Activated T-cell treated with anti-CD3 and anti-CD28 coated beads, Interleukin-2, amount 50 U/mL, for 4 hours (primary cell): ENCODE data around the gene FBXW7. TPM values are rescaled to one million over a fixed set of nuclear protein-coding genes. Genes with fewer than 3 reads are reported as not detected.

Source experiments
- ATAC-seq, 2 donors: fragments of 200-7000 bp; cut with Tn5 transposase; one replicate each; pipeline ENCODE4 v1.10.0; 2021
- DNase-seq: peaks from one replicate; pipeline ENCODE4 v3.0.0-alpha.2; 2020
- H3K27me3 Mint-ChIP-seq: one replicate; pipeline ENCODE4 v1.8.0; 2021; ENCODE audit warnings: low read depth, mixed read lengths
- H3K36me3 Mint-ChIP-seq: one replicate; pipeline ENCODE4 v1.8.0; 2022; ENCODE audit warnings: mixed read lengths; ENCODE audit not compliant: insufficient read depth
- H3K4me1 Mint-ChIP-seq: one replicate; pipeline ENCODE4 v1.8.0; 2021; ENCODE audit warnings: low read depth, mixed read lengths
- H3K4me3 Mint-ChIP-seq: one replicate; pipeline ENCODE4 v1.8.0; 2021; ENCODE audit warnings: mild to moderate bottlenecking, moderate library complexity, mixed read lengths
- H3K9me3 Mint-ChIP-seq: one replicate; pipeline ENCODE4 v1.8.0; 2021; ENCODE audit warnings: mixed read lengths
- total RNA-seq, 3 donors: library from RNA; stranded (reverse); gene quantifications; one replicate each; pipeline ENCODE4 v1.2.1, GENCODE V29; 2021

FBXW7 gene
- 10 to 100 TPM; 38.8 to 41.4 (median 39.1) TPM for total RNA-seq

- Mint-ChIP-seq H3K4me3 (peak within 1 kb of the TSS; percentile 95), H3K36me3 (peaks cover 15% of the 10 kb centered on the region), H3K9me3 (no peaks in the 10 kb centered on the region), H3K4me1 (peaks cover 63% of the 10 kb centered on the region), H3K27me3 (no peaks in the 10 kb centered on the region)
- DNase-seq (peak; percentile 100), ATAC-seq (peak; percentile 87 to 89)
These were observed at the start of gene FBXW7 for GRCh38 chr4:152535903-152536544. Gene FBXW7, minus strand, starts transcription at chr4:152536092. Its CDS starts 124,289 bp downstream, at chr4:152411803.

- H3K27me3 Mint-ChIP-seq = peaks cover under 1% of the 10 kb centered on the region
- peaks cover 3% of the 10 kb centered on the region for H3K36me3 Mint-ChIP-seq
- peaks cover 8% of the 10 kb centered on the region for H3K9me3 Mint-ChIP-seq
- H3K4me1 Mint-ChIP-seq = peaks cover 18% of the 10 kb centered on the region
- peak overlapping the region; percentile 49 for H3K4me3 Mint-ChIP-seq
- DNase-seq = no peak
- peak; percentile 46 to 53 for ATAC-seq
These were observed 49.1 kb upstream of the FBXW7 start for GRCh38 chr4:152585023-152585441.

- Mint-ChIP-seq H3K9me3 (peaks cover 4% of the 10 kb centered on the region), H3K4me1 (peaks cover 15% of the 10 kb centered on the region), H3K4me3 (no peak overlapping the region), H3K36me3 (no peaks in the 10 kb centered on the region), H3K27me3 (no peaks in the 10 kb centered on the region)
- ATAC-seq (no peak), DNase-seq (no peak)
These were observed 45.8 kb upstream of the FBXW7 start for GRCh38 chr4:152581536-152582160.

GRCh38 chr4:152579916-152580315, 44.0 kb upstream of the FBXW7 start:
- ATAC-seq (no peak), DNase-seq (no peak)
- H3K27me3 Mint-ChIP-seq = no peaks in the 10 kb centered on the region
- H3K36me3 Mint-ChIP-seq = no peaks in the 10 kb centered on the region
- H3K4me1 Mint-ChIP-seq = peaks cover 2% of the 10 kb centered on the region
- H3K9me3 Mint-ChIP-seq = no peaks in the 10 kb centered on the region
- no peak overlapping the region for H3K4me3 Mint-ChIP-seq

- no peak overlapping the region for H3K4me3 Mint-ChIP-seq
- DNase-seq = no peak
- H3K36me3 Mint-ChIP-seq = no peaks in the 10 kb centered on the region
- no peaks in the 10 kb centered on the region for H3K27me3 Mint-ChIP-seq
- no peaks in the 10 kb centered on the region for H3K9me3 Mint-ChIP-seq
- H3K4me1 Mint-ChIP-seq = no peaks in the 10 kb centered on the region
- no peak for ATAC-seq
These were observed 43.3 kb upstream of the FBXW7 start for GRCh38 chr4:152579107-152579764.

- no peaks in the 10 kb centered on the region for H3K9me3 Mint-ChIP-seq
- no peak overlapping the region for H3K4me3 Mint-ChIP-seq
- ATAC-seq = no peak
- no peak for DNase-seq
- no peaks in the 10 kb centered on the region for H3K27me3 Mint-ChIP-seq
- H3K36me3 Mint-ChIP-seq = no peaks in the 10 kb centered on the region
- no peaks in the 10 kb centered on the region for H3K4me1 Mint-ChIP-seq
These were observed 42.8 kb upstream of the FBXW7 start for GRCh38 chr4:152578670-152579069.

GRCh38 chr4:152577708-152578396, 42.0 kb upstream of the FBXW7 start:
- H3K36me3 Mint-ChIP-seq = no peaks in the 10 kb centered on the region
- ATAC-seq = no peak
- no peak overlapping the region for H3K4me3 Mint-ChIP-seq
- no peaks in the 10 kb centered on the region for H3K27me3 Mint-ChIP-seq
- no peak for DNase-seq
- H3K9me3 Mint-ChIP-seq = no peaks in the 10 kb centered on the region
- no peaks in the 10 kb centered on the region for H3K4me1 Mint-ChIP-seq

GRCh38 chr4:152575533-152575932, 39.6 kb upstream of the FBXW7 start:
- no peaks in the 10 kb centered on the region for H3K4me1 Mint-ChIP-seq
- no peak for DNase-seq
- ATAC-seq = no peak

GRCh38 chr4:152573861-152574260, 38.0 kb upstream of the FBXW7 start:
- H3K4me1 Mint-ChIP-seq = no peaks in the 10 kb centered on the region
- H3K27me3 Mint-ChIP-seq = no peaks in the 10 kb centered on the region
- H3K36me3 Mint-ChIP-seq = no peaks in the 10 kb centered on the region
- ATAC-seq (no peak), DNase-seq (no peak)
- no peak overlapping the region for H3K4me3 Mint-ChIP-seq
- no peaks in the 10 kb centered on the region for H3K9me3 Mint-ChIP-seq

More at GRCh38 chr4:152575533-152575932, 39.6 kb upstream of the FBXW7 start:
- no peaks in the 10 kb centered on the region for H3K36me3 Mint-ChIP-seq
- no peaks in the 10 kb centered on the region for H3K9me3 Mint-ChIP-seq
- H3K27me3 Mint-ChIP-seq = no peaks in the 10 kb centered on the region
- H3K4me3 Mint-ChIP-seq = no peak overlapping the region

- DNase-seq = no peak
- H3K4me1 Mint-ChIP-seq = no peaks in the 10 kb centered on the region
- H3K27me3 Mint-ChIP-seq = no peaks in the 10 kb centered on the region
- ATAC-seq = no peak
- no peaks in the 10 kb centered on the region for H3K36me3 Mint-ChIP-seq
- H3K9me3 Mint-ChIP-seq = no peaks in the 10 kb centered on the region
- H3K4me3 Mint-ChIP-seq = no peak overlapping the region
These were observed 36.7 kb upstream of the FBXW7 start for GRCh38 chr4:152572417-152573086.

- H3K9me3 Mint-ChIP-seq = no peaks in the 10 kb centered on the region
- H3K27me3 Mint-ChIP-seq = no peaks in the 10 kb centered on the region
- no peak overlapping the region for H3K4me3 Mint-ChIP-seq
- no peaks in the 10 kb centered on the region for H3K36me3 Mint-ChIP-seq
- no peaks in the 10 kb centered on the region for H3K4me1 Mint-ChIP-seq
- DNase-seq = no peak
- no peak for ATAC-seq
These were observed 35.9 kb upstream of the FBXW7 start for GRCh38 chr4:152571770-152572169.

- Mint-ChIP-seq H3K4me3 (no peak overlapping the region), H3K4me1 (no peaks in the 10 kb centered on the region), H3K27me3 (no peaks in the 10 kb centered on the region), H3K9me3 (no peaks in the 10 kb centered on the region), H3K36me3 (no peaks in the 10 kb centered on the region)
- DNase-seq = no peak
- no peak for ATAC-seq
These were observed 35.4 kb upstream of the FBXW7 start for GRCh38 chr4:152571296-152571695.

GRCh38 chr4:152565333-152565732, 29.4 kb upstream of the FBXW7 start:
- Mint-ChIP-seq H3K4me1 (peaks cover 5% of the 10 kb centered on the region), H3K4me3 (no peak overlapping the region), H3K9me3 (no peaks in the 10 kb centered on the region), H3K27me3 (no peaks in the 10 kb centered on the region), H3K36me3 (no peaks in the 10 kb centered on the region)
- ATAC-seq (no peak), DNase-seq (no peak)

GRCh38 chr4:152564336-152564735, 28.4 kb upstream of the FBXW7 start:
- DNase-seq (no peak), ATAC-seq (no peak)
- no peak overlapping the region for H3K4me3 Mint-ChIP-seq
- peaks cover 5% of the 10 kb centered on the region for H3K4me1 Mint-ChIP-seq
- H3K36me3 Mint-ChIP-seq = no peaks in the 10 kb centered on the region
- H3K9me3 Mint-ChIP-seq = no peaks in the 10 kb centered on the region
- no peaks in the 10 kb centered on the region for H3K27me3 Mint-ChIP-seq
